Activated T-helper 9 cell treated with anti-CD3 and anti-CD28 coated beads, Interleukin-2, amount 50 U/mL, for 16 hours (primary cell): Measurements from ENCODE around the gene ZNF407.
"Not testable (repeated sequence)": the region's sequence is repeated elsewhere in the genome, so short reads cannot be mapped to it uniquely, and the experiment has no call there.

Source experiments
- DNase-seq: peaks from one replicate; pipeline ENCODE4 v3.0.0-alpha.2; 2020; ENCODE audit warnings: low read depth

Gene ZNF407

GRCh38 chr18:75071866-75072671 lies 474.4 kb downstream of the ZNF407 start:
- DNase-seq, result no peak

- DNase-seq, result no peak
These were observed 475.2 kb downstream of the ZNF407 start for GRCh38 chr18:75072672-75073371.

GRCh38 chr18:75073654-75074053 lies 476.0 kb downstream of the ZNF407 start:
- no peak for DNase-seq

- no peak for DNase-seq
These were observed 476.7 kb downstream of the ZNF407 start for GRCh38 chr18:75074196-75075015.

GRCh38 chr18:75075016-75075305 lies 477.3 kb downstream of the ZNF407 start:
- no peak for DNase-seq

GRCh38 chr18:75075429-75075841 lies 477.8 kb downstream of the ZNF407 start:
- DNase-seq, result no peak

GRCh38 chr18:75076286-75076685 lies 478.6 kb downstream of the ZNF407 start:
- DNase-seq, result no peak

GRCh38 chr18:75081486-75081885 lies 483.8 kb downstream of the ZNF407 start:
- no peak for DNase-seq

GRCh38 chr18:75083131-75083530 lies 485.5 kb downstream of the ZNF407 start:
- DNase-seq, result no peak

- DNase-seq, result no peak
These were observed 486.1 kb downstream of the ZNF407 start for GRCh38 chr18:75083761-75084160.

GRCh38 chr18:75085676-75086075 lies 488.0 kb downstream of the ZNF407 start:
- DNase-seq, result not testable (repeated sequence)

GRCh38 chr18:75086494-75087034 lies 488.9 kb downstream of the ZNF407 start:
- DNase-seq, result no peak

GRCh38 chr18:75087119-75088020 lies 489.7 kb downstream of the ZNF407 start:
- no peak for DNase-seq

GRCh38 chr18:75088021-75088506 lies 490.4 kb downstream of the ZNF407 start:
- DNase-seq, result no peak

- no peak for DNase-seq
These were observed 491.0 kb downstream of the ZNF407 start for GRCh38 chr18:75088622-75089211.

- no peak for DNase-seq
These were observed 492.2 kb downstream of the ZNF407 start for GRCh38 chr18:75089748-75090327.

GRCh38 chr18:75090336-75090735 lies 492.7 kb downstream of the ZNF407 start:
- no peak for DNase-seq

GRCh38 chr18:75097491-75098225 lies 500.0 kb downstream of the ZNF407 start:
- no peak for DNase-seq

GRCh38 chr18:75100832-75101630 lies 503.4 kb downstream of the ZNF407 start:
- no peak for DNase-seq
